GM18520 (cell line): ENCODE results near the gene TASOR.
"Not testable (repeated sequence)": the region's sequence is repeated elsewhere in the genome, so short reads cannot be mapped to it uniquely, and the experiment has no call there.

Experiments
- ATAC-seq: cut with Tn5 transposase; IDR thresholded peaks from one replicate; pipeline ENCODE4 v1.9.1; 2021; ENCODE audit not compliant: unreplicated experiment

TASOR gene, protein sequence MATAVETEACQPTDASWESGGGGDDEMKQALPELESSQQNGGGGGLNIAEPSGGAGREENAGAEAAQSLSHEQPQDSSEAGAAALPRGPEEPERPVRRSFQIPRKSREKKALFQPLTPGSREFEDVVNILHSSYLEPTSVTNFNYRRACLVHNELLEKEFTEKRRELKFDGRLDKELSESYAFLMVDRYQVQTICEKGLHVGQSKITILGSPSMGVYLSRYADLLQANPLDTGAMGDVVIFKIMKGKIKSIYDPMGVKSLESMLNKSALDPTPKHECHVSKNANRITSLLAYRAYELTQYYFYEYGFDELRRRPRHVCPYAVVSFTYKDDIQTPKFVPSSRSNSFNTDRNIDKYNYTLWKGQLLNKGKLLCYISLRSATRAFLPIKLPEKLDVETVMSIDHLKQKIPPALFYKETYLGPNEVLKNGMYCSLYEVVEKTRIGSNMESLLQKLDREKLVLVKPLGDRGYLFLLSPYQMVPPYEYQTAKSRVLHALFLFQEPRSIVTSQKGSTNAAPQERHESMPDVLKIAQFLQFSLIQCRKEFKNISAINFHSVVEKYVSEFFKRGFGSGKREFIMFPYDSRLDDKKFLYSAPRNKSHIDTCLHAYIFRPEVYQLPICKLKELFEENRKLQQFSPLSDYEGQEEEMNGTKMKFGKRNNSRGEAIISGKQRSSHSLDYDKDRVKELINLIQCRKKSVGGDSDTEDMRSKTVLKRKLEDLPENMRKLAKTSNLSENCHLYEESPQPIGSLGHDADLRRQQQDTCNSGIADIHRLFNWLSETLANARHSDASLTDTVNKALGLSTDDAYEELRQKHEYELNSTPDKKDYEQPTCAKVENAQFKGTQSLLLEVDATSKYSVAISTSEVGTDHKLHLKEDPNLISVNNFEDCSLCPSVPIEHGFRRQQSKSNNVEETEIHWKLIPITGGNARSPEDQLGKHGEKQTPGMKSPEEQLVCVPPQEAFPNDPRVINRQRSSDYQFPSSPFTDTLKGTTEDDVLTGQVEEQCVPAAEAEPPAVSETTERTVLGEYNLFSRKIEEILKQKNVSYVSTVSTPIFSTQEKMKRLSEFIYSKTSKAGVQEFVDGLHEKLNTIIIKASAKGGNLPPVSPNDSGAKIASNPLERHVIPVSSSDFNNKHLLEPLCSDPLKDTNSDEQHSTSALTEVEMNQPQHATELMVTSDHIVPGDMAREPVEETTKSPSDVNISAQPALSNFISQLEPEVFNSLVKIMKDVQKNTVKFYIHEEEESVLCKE (N-terminal part only)

DNA sequence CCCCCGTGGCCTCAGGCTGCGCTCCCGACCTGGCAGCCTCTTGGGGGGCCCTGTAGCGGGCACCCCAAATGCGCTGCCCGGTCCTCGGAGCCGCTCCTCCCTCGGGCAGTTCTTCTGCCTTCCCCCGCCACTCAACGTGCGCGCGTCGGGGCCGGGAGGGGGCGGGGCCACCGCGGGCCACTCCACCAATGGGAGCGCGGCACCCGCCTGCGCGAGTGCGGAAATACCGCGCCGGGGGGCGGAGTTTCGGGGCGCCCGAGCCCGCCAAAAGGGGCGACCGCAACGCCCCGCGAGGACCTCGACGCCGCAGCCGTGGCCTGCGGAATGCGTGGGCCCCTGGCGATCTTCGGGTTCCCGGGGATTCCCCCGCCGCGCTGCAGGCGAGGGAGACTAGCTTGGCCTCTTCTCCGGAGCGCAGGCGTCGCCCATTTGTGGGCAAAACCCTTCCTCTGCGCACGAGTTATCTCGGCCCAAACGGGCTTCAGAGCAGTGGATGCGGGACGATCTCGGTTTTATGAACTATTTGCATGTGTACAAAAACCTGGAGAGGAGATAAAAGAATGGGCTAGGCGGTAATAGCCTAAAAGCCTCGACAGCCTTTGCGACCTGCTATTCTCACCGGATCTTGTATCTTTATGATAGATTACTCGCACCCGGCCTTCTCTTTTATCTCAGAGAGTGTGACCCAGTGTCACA lies at the start of gene TASOR:
TSS of gene TASOR (minus strand) at position 144 of the 696 bp plus-strand sequence. CDS start 259 bp downstream, outside the sequence.
- peak; percentile 65 for ATAC-seq

- no peak for ATAC-seq
These were observed 49.0 kb upstream of the TASOR start for GRCh38 chr3:56732109-56732508.

GRCh38 chr3:56725175-56725574 lies 42.1 kb upstream of the TASOR start:
- peak; percentile 89 for ATAC-seq

GRCh38 chr3:56724676-56725075 lies 41.6 kb upstream of the TASOR start:
- ATAC-seq, result no peak

DNA sequence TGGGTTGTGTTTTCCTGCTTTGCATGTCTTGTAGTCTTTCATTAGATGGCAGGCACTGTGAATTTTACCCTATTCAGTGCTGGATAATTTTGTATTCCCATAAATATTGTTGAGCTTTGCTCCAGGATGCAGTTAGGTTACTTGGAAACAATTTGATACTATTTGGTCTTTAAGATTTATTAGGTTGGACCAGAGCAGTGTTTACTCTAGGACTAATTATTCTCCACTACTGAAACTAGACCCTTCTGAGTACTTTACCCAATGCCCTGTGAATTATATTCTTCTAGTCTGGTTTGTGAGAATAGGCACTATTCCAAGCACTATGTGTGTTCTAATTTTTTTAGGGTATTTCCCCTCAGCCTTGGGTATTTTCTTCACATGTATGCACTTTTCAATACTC lies 37.8 kb upstream of the TASOR start:
- ATAC-seq, result no peak

GRCh38 chr3:56718809-56719208 lies 35.7 kb upstream of the TASOR start:
- ATAC-seq, result not testable (repeated sequence)

- ATAC-seq, result no peak
These were observed 28.3 kb upstream of the TASOR start for GRCh38 chr3:56711344-56711743.

DNA sequence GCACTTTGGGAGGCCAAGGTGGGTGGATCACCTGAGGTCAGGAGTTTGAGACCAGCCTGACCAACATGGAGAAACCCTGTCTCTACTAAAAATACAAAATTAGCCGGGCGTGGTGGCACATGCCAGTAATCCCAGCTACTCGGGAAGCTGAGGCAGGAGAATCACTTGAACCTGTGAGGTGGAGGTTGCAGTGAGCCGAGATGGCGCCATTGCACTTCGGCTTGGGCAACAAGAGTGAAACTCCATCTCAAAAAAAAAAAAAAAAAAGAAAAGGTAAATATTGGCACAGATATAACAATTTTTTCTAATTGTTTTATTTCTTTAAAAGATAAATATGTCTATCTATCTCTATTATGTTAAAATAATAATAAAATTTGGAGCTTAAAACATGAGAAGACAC lies 24.3 kb upstream of the TASOR start:
- not testable (repeated sequence) for ATAC-seq

DNA sequence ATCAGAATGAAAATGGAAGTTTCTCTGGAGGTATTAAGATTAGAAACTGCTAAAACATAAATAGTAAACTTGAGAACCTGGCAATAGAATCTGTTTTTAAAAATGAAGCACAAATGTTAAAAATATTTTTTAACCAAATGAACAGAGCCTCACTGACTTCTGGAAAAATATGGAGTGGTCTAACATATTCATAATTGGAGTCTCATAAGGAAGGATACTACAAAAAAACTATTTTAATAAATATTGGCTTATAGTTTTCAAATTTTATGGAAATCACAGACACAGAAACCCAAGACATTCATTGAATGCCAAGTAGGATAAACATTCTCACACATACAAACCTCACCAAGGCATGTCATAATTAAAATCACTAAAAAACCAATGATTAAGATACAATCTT lies 23.6 kb upstream of the TASOR start:
- ATAC-seq, result no peak

DNA sequence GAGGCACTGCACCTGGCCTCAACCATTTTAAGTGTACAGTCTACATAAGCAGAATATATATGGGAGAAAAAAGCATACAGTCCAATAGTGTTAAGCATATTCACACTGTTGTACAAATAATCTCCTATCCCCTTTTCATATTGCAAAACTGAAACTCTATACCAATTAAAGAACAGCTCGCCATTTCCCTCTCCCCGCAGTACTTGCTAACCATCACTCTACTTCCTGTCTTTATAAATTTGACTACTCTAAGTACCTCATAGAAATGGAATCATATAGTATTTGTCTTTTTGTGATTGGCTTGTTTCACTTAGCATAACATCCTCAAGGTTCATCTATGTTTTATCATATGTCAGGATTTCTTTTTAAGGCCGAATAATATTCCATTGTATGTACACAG lies 21.6 kb upstream of the TASOR start:
- no peak for ATAC-seq

DNA sequence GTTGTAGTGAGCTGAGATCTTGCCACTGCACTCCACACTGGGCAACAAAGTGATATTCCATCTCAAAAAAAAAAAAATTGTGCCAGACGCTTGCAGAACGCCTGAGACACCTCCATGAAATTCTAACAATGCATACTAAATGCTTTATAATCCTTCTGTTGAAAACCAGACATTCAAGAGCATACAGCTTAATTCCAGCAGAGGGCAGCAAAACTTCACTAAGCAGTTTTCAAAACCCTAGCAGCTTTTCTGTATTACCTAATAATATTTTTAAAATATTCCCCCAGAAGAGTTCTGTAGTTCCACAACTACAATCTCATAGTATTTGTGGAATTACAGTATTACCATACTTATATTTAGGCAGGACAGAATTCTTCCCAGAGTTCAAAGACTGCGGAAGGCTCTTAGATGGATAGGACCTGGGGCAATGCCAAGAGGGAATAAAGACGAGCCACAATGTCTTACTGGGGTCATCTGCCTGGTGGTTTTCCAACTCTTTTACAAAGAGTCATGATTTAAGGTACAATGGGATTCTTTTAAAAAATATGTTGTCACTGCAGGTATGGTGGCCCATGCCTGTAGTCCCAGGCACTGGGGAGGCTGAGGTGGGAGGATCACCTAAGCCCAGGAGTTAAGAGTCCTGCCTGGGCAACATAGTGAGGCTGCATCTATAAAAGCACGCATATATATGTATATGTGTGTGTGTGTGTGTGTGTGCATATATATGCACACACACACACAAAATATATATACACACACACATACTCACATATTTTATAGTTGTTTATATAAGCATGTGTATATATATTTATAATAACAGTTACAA lies 19.6 kb upstream of the TASOR start:
- no peak for ATAC-seq

DNA sequence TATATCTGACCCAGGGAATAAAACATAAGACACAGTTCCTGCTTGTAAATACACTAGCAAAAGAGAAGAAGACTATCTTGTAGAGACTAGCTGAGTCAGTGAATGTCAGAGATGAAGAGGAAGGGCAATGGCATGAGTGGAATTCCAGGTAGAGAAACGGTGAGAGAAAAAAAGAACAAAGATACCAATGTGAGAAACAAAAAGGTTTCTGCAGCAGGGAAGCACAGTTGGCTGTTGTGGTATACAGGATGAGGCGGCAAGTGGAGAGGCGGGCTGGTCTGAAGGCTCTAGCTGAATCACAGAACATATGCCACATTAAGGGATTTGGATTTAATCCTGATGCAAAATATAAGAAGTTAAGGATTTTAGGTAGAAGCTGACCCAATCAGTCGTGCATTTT lies 17.1 kb upstream of the TASOR start:
- no peak for ATAC-seq

- ATAC-seq, result no peak
These were observed 12.0 kb upstream of the TASOR start for GRCh38 chr3:56694867-56695683.

DNA sequence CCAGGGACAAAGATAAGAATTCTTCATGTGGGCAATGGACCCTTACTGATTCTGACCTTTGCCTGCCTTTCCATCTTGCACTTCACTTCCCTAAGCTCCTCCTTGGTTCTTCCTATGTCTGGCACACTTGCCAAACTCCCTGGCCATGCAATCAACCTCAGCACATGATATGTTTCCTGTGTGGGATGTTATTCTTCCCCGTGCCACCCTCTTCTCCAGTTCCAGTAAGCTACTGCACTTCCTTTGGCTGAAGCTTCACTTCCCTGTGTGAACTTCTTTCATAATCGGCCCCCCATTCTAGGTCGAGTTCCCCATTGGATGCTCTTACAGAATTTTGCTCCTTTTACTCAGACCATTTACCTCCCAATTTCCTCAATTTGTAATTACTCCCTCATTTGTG lies 10.7 kb upstream of the TASOR start:
- ATAC-seq, result no peak

- ATAC-seq, result peak; percentile 63
These were observed 9.7 kb upstream of the TASOR start for GRCh38 chr3:56692520-56693433.

DNA sequence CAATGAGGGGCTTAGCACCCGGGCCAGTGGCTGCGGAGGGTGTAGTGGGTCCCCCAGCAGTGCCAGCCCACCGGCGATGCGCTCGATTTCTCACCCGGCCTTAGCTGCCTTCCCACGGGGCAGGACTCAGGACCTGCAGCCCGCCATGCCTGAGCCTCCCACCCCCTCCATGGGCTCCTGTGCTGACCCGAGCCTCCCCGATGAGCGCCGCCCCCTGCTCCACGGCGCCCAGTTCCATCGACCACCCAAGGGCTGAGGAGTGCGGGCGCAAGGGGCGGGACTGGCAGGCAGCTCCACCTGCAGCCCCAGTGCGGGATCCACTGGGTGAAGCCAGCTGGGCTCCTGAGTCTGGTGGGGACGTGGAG lies 8.9 kb upstream of the TASOR start:
- ATAC-seq, result not testable (repeated sequence)

GRCh38 chr3:56691165-56692000 lies 8.3 kb upstream of the TASOR start:
- ATAC-seq, result no peak
